K562 (cell line): ENCODE measurements around the gene TBC1D9. TPM values are rescaled to one million over a fixed set of nuclear protein-coding genes. Genes with fewer than 3 reads are reported as not detected.

ENCODE experiments used
- ATAC-seq: fragments of 200-7000 bp; cut with Tn5 transposase; 3 replicates; pipeline ENCODE4 v1.9.1; 2020; ENCODE audit warnings: moderate library complexity
- BruUV-seq: library from RNA; stranded (reverse); fragments of 400-500 nt; replicated peaks from 2 replicates; lab custom pipeline; 2021; lab: Mats Ljungman, UMichigan
- CTCF ChIA-PET: fragments of 300-600 bp; formaldehyde crosslinking; extraction: SDS; loops from one replicate; lab custom pipeline; 2021; ENCODE audit warnings: low intra/inter-chr PET ratio; lab: Yijun Ruan, JAX
- POLR2A ChIA-PET: fragments of 300-600, 350-650 bp; sonication (Branson Sonifier 250); formaldehyde crosslinking; extraction: SDS; loops from one replicate; lab custom pipeline; 2021; ENCODE audit warnings: antibody characterized with exemption, inconsistent platforms; lab: Yijun Ruan, JAX
- DNase-seq, 4 experiments: peaks; one replicate each; pipeline versions ENCODE4 v3.0.0 to v3.0.0-alpha.2; 2011 to 2018; ENCODE audit warnings: low spot score in 3 of 4, mixed read lengths in 3 of 4; ENCODE audit errors: extremely low read depth in 1 of 4
- FAIRE-seq: peaks from 2 replicates; lab custom pipeline; 2011; peaks lifted over from hg19 to GRCh38; lab: Jason Lieb, UNC
- H2AFZ ChIP-seq: 2 replicates; pipeline ENCODE4 v1.6.0; 2011; ENCODE audit warnings: low read depth, low read length, control low read depth, inconsistent platforms
- H3K27ac ChIP-seq: fragments of 200-600 bp; 3 replicates; pipeline ENCODE4 v1.8.0; 2011; ENCODE audit warnings: low read depth, mild to moderate bottlenecking, control low read depth, inconsistent platforms, low read length, moderate library complexity, mixed read lengths; ENCODE audit errors: extremely low read depth
- H3K27me3 ChIP-seq, 2 experiments: fragments of 300-600 bp in 1 of 2; 2 replicates in 1 of 2; 3 replicates in 1 of 2; pipeline versions ENCODE4 v1.6.0 to v1.8.0; 2011; ENCODE audit warnings: inconsistent platforms in 2 of 2, low read length in 2 of 2, mild to moderate bottlenecking in 1 of 2, mixed read lengths in 1 of 2, moderate library complexity in 1 of 2; ENCODE audit not compliant: control insufficient read depth in 2 of 2, insufficient read depth in 2 of 2
- H3K36me3 ChIP-seq: fragments of 300-600 bp; 3 replicates; pipeline ENCODE4 v1.8.0; 2011; ENCODE audit warnings: mild to moderate bottlenecking, low read length, inconsistent platforms; ENCODE audit not compliant: control insufficient read depth, insufficient read depth
- H3K4me1 ChIP-seq, 2 experiments: fragments of 200-600 bp in 1 of 2; replicated peaks in 1 of 2; 2 replicates in 1 of 2; 3 replicates in 1 of 2; pipeline versions ENCODE4 v1.5.1 to v1.8.0; 2011; ENCODE audit warnings: inconsistent platforms in 2 of 2, low read length in 2 of 2, mild to moderate bottlenecking in 1 of 2, mixed read lengths in 1 of 2, moderate library complexity in 1 of 2; ENCODE audit not compliant: control insufficient read depth in 2 of 2, insufficient read depth in 2 of 2
- H3K4me2 ChIP-seq: 2 replicates; pipeline ENCODE4 v1.6.1; 2011; ENCODE audit warnings: low read length, control low read depth, inconsistent platforms, mixed read lengths; ENCODE audit not compliant: insufficient read depth
- H3K4me3 ChIP-seq: fragments of 200-600 bp; sonication (generic), shearing (Covaris generic); 2 replicates; pipeline ENCODE4 v1.5.1; 2016; ENCODE audit warnings: control low read depth, inconsistent platforms
- H3K79me2 ChIP-seq: fragments of 200-600 bp; 3 replicates; pipeline ENCODE4 v1.8.0; 2011; ENCODE audit warnings: low read length, inconsistent platforms; ENCODE audit not compliant: control insufficient read depth, insufficient read depth
- H3K9ac ChIP-seq, 2 experiments: 2 replicates each; pipeline versions ENCODE4 v1.6.0 to v1.6.1; 2011; ENCODE audit warnings: low read depth in 2 of 2, low read length in 2 of 2, control low read depth in 1 of 2, inconsistent platforms in 1 of 2, mild to moderate bottlenecking in 1 of 2, mixed read lengths in 1 of 2; ENCODE audit not compliant: insufficient read depth in 1 of 2
- H3K9me1 ChIP-seq: one replicate; pipeline ENCODE4 v1.6.0; 2011; ENCODE audit warnings: inconsistent platforms, mild to moderate bottlenecking, low read length, moderate library complexity; ENCODE audit not compliant: control insufficient read depth, insufficient read depth
- H3K9me3 ChIP-seq: replicated peaks from 2 replicates; pipeline ENCODE4 v1.5.1; 2011; ENCODE audit warnings: low read depth, low read length, inconsistent platforms; ENCODE audit not compliant: control insufficient read depth, insufficient read depth
- H4K20me1 ChIP-seq: replicated peaks from 2 replicates; pipeline ENCODE4 v1.6.1; 2011; ENCODE audit warnings: low read length, inconsistent platforms, mixed read lengths; ENCODE audit not compliant: control insufficient read depth, insufficient read depth
- ASH1L ChIP-seq: fragments of 450-650 bp; IDR thresholded peaks from 2 replicates; pipeline ENCODE4 v1.6.1; 2018; ENCODE audit warnings: borderline replicate concordance, mild to moderate bottlenecking, low read depth; ENCODE audit not compliant: partially characterized antibody
- HDAC8 ChIP-seq: fragments of 450-650 bp; IDR thresholded peaks from 2 replicates; pipeline ENCODE4 v1.6.1; 2016; ENCODE audit warnings: mild to moderate bottlenecking, missing genetic modification characterization, moderate library complexity, missing compliant biosample characterization
- MTF1 ChIP-seq: fragments of 250-450 bp; sonication (Bioruptor Pico); IDR thresholded peaks from 2 replicates; pipeline ENCODE4 v1.9.0; 2021; ENCODE audit warnings: moderate library complexity, mild to moderate bottlenecking, inconsistent platforms, borderline replicate concordance
- WGBS: fragments of 100-300 bp; shearing (Covaris generic); methylation state at CpG from one replicate; pipeline ENCODE4 v1.1.6; 2016; ENCODE audit warnings: low coverage, mixed read lengths; ENCODE audit not compliant: insufficient coverage; ENCODE audit errors: missing lambda C conversion rate; 5-methylcytosine and 5-hydroxymethylcytosine counted together
- in situ Hi-C: fragments of 300-500 bp; cut with MboI; formaldehyde crosslinking; loops from 4 replicates; pipeline ENCODE4 v1.15.0; 2018; ENCODE audit warnings: inconsistent platforms, mixed read lengths
- intact Hi-C: fragments of 100-400 bp; cut with micrococcal nuclease; formaldehyde crosslinking; loops from 2 replicates; pipeline ENCODE4 v1.14.2; 2022
- polyA plus RNA-seq, 8 experiments: library from polyadenylated mRNA; depleted of rRNA in 4 of 8; stranded (reverse) in 5 of 8; unstranded in 3 of 8; fragments of >200 nt; fragmentation: Nextera tagmentation in 2 of 8; fragmentation: Illumina TruSeq in 1 of 8; extraction: Ambion mirVana in 2 of 8; extraction: Trizol in 1 of 8; gene quantifications; 2 replicates each; pipeline versions ENCODE4 v1.2.1 to v1.2.3, GENCODE V29; 2011 to 2014; ENCODE audit warnings: inconsistent platforms in 1 of 8, missing spikeins in 1 of 8
- total RNA-seq, 7 experiments: library from RNA; depleted of rRNA in 6 of 7; stranded (reverse); fragments of >200 nt in 6 of 7; fragmentation: Illumina TruSeq in 2 of 7; extraction: Trizol in 2 of 7; gene quantifications; 2 replicates each; pipeline versions ENCODE4 v1.2.1 to v1.2.3, GENCODE V29; 2011 to 2021; ENCODE audit warnings: low replicate concordance in 1 of 7
- TF ChIP-seq, protein P1 (sequence below): fragments of 250-450 bp; sonication (Bioruptor Pico); IDR thresholded peaks from 2 replicates; pipeline ENCODE4 v1.8.0; 2021; ENCODE audit warnings: borderline replicate concordance, mild to moderate bottlenecking, moderate library complexity; ENCODE audit not compliant: poor library complexity, severe bottlenecking

Gene TBC1D9
- total and polyA plus RNA-seq, 9 of the 15 experiments (the other 6 are each of a cell fraction or from before 2014, with no cell fraction given) = 0.13 TPM; not detected in 8

DNA sequence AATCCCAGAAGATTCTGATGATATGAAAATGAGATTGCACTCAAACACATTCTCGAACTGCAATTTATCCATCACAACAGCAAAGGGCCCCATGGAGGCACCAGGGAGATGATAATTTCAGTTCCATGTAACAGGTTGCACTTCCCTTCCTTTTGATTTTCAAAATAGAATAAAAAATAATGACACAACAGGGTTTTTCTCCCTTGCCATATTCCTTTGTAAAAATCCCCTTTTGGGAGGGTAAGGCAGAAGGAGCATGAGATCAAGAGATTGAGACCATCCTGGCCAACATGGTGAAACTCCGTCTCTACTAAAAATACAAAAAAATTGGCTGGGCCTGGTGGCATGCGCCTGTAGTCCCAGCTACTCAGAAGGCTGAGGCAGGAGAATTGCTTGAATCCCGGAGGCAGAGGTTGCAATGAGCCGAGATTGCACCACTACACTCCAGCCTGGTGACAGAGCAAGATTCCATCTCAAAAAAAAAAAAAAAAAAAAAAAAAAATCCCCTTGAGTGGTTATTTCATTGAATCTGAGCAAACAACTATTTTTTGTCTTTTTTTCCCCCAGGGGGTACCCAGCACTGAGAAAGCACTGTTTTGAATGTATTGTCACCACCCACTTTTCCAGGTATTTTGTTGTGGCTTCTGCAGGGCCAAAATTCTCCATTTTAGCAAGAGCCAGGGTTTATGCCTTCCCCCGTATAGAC, 26.7 kb downstream of the TBC1D9 start:
- no peaks in the 10 kb centered on the region for H3K79me2 ChIP-seq
- H3K27me3 ChIP-seq = no peaks in the 10 kb centered on the region; a peak in 1 of 5 replicates
- in situ Hi-C loops (no loop called here), intact Hi-C loops (no loop called here)
- no peaks in the 10 kb centered on the region for H3K9me1 ChIP-seq
- ChIA-PET CTCF (no interaction called here), POLR2A (no interaction called here)
- H3K9ac ChIP-seq = no peak overlapping the region
- TF ChIP-seq HDAC8 (tag) = no peak
- no peak for TF ChIP-seq MTF1
- TF ChIP-seq, protein P1, sequence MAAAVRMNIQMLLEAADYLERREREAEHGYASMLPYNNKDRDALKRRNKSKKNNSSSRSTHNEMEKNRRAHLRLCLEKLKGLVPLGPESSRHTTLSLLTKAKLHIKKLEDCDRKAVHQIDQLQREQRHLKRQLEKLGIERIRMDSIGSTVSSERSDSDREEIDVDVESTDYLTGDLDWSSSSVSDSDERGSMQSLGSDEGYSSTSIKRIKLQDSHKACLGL (CRISPR knock-in tag) = no peak
- TF ChIP-seq ASH1L = no peak
- BruUV-seq = no TSS peak
- H3K27ac ChIP-seq = no peak overlapping the region
- no peaks in the 10 kb centered on the region for H3K4me1 ChIP-seq
- DNase-seq (no peak), ATAC-seq (no peak), FAIRE-seq (no peak)
- H2AFZ ChIP-seq = no peak overlapping the region
- H3K36me3 ChIP-seq = no peaks in the 10 kb centered on the region
- 2% methylated on average over 6 of the region's 6 CpGs for WGBS
- no peaks in the 10 kb centered on the region for H3K9me3 ChIP-seq
- no peaks in the 10 kb centered on the region for H4K20me1 ChIP-seq
- no peak overlapping the region for H3K4me2 ChIP-seq
- no peak overlapping the region for H3K4me3 ChIP-seq
